Measurements from ENCODE around the gene SRGAP1. TPM values are rescaled to one million over a fixed set of nuclear protein-coding genes. Genes with fewer than 3 reads are reported as not detected.

Gene SRGAP1
- polyA plus RNA-seq, 1 donor from 2014 or later: 4.8 TPM

- Histone ChIP-seq H3K27ac (ENCODE audit: low read length) (no peak overlapping the region), H3K79me2 (replicated peaks; ENCODE audit: insufficient read depth, low read length) (no peaks in the 10 kb centered on the region), H3K27me3 (ENCODE audit: insufficient read depth, low read depth, low read length) (no peaks in the 10 kb centered on the region), H3K4me3 (ENCODE audit: low read length) (no peak overlapping the region), H2AFZ (ENCODE audit: low read depth, low read length) (no peak overlapping the region), H3K9me3 (ENCODE audit: low read length) (no peaks in the 10 kb centered on the region), H3K9me2 (ENCODE audit: insufficient read depth, low read length) (no peaks in the 10 kb centered on the region), H3K9ac (ENCODE audit: low read length) (no peak overlapping the region), H3K36me3 (ENCODE audit: insufficient read depth, low read length) (no peaks in the 10 kb centered on the region), H3F3A (ENCODE audit: insufficient read depth, low read length, poor library complexity, severe bottlenecking) (no peaks in the 10 kb centered on the region), H3K4me2 (ENCODE audit: low read length) (no peak overlapping the region), H4K20me1 (ENCODE audit: insufficient read depth) (no peaks in the 10 kb centered on the region)
- TF ChIP-seq MXI1 (conservative IDR thresholded peaks at IDR 0.05; ENCODE audit: poor library complexity, severe bottlenecking): no peak
- TF ChIP-seq EZH2 (IDR thresholded peaks at IDR 0.05; ENCODE audit: borderline replicate concordance, insufficient read depth, low read length, poor library complexity, severe bottlenecking): no peak
- TF ChIP-seq POLR2AphosphoS5 (IDR thresholded peaks at IDR 0.05): no peak
- TF ChIP-seq EP300 (conservative IDR thresholded peaks at IDR 0.05; ENCODE audit: poor library complexity, severe bottlenecking): no peak
- no peak for TF ChIP-seq SMC3 (conservative IDR thresholded peaks at IDR 0.05; ENCODE audit: poor library complexity)
- TF ChIP-seq RAD21 (conservative IDR thresholded peaks at IDR 0.05): no peak
- TF ChIP-seq, protein P1, sequence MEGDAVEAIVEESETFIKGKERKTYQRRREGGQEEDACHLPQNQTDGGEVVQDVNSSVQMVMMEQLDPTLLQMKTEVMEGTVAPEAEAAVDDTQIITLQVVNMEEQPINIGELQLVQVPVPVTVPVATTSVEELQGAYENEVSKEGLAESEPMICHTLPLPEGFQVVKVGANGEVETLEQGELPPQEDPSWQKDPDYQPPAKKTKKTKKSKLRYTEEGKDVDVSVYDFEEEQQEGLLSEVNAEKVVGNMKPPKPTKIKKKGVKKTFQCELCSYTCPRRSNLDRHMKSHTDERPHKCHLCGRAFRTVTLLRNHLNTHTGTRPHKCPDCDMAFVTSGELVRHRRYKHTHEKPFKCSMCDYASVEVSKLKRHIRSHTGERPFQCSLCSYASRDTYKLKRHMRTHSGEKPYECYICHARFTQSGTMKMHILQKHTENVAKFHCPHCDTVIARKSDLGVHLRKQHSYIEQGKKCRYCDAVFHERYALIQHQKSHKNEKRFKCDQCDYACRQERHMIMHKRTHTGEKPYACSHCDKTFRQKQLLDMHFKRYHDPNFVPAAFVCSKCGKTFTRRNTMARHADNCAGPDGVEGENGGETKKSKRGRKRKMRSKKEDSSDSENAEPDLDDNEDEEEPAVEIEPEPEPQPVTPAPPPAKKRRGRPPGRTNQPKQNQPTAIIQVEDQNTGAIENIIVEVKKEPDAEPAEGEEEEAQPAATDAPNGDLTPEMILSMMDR (IDR thresholded peaks at IDR 0.05; ENCODE audit: poor library complexity, severe bottlenecking): no peak
- TF ChIP-seq, protein P2, sequence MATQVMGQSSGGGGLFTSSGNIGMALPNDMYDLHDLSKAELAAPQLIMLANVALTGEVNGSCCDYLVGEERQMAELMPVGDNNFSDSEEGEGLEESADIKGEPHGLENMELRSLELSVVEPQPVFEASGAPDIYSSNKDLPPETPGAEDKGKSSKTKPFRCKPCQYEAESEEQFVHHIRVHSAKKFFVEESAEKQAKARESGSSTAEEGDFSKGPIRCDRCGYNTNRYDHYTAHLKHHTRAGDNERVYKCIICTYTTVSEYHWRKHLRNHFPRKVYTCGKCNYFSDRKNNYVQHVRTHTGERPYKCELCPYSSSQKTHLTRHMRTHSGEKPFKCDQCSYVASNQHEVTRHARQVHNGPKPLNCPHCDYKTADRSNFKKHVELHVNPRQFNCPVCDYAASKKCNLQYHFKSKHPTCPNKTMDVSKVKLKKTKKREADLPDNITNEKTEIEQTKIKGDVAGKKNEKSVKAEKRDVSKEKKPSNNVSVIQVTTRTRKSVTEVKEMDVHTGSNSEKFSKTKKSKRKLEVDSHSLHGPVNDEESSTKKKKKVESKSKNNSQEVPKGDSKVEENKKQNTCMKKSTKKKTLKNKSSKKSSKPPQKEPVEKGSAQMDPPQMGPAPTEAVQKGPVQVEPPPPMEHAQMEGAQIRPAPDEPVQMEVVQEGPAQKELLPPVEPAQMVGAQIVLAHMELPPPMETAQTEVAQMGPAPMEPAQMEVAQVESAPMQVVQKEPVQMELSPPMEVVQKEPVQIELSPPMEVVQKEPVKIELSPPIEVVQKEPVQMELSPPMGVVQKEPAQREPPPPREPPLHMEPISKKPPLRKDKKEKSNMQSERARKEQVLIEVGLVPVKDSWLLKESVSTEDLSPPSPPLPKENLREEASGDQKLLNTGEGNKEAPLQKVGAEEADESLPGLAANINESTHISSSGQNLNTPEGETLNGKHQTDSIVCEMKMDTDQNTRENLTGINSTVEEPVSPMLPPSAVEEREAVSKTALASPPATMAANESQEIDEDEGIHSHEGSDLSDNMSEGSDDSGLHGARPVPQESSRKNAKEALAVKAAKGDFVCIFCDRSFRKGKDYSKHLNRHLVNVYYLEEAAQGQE (IDR thresholded peaks at IDR 0.05; ENCODE audit: borderline replicate concordance): no peak
- no peak for TF ChIP-seq TAF1 (IDR thresholded peaks at IDR 0.05; ENCODE audit: low read depth)
Measured at GRCh38 chr12:64025174-64025958, 180.9 kb downstream of the SRGAP1 start.

DNA sequence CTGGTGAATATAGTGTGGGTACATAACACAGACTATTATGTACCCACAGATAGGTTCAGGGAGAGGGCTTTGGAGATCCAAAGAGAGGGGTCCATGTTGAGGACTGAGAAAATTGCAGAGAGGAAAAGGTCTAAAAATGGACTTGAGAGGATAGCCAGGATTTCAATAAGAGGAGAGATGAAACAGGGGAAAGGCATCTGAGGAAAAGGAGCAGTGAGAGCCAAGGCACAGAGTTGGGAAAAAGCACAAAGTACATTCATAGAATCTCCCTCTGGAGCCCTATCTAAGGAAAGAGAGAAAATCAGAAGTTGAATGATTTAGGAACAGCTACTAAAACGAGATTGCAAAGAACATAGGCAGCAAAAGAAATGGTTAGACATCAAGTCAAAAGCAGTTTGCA, 182.8 kb downstream of the SRGAP1 start:
- no peak overlapping the region for H2AFZ ChIP-seq (ENCODE audit: low read depth, low read length)
- H3K27ac ChIP-seq (ENCODE audit: low read length): no peak overlapping the region
- H3K4me3 ChIP-seq (ENCODE audit: low read length): no peak overlapping the region
- TF ChIP-seq MXI1 (conservative IDR thresholded peaks at IDR 0.05; ENCODE audit: poor library complexity, severe bottlenecking) (no peak), EZH2 (IDR thresholded peaks at IDR 0.05; ENCODE audit: borderline replicate concordance, insufficient read depth, low read length, poor library complexity, severe bottlenecking) (no peak), RAD21 (conservative IDR thresholded peaks at IDR 0.05) (no peak), SMC3 (conservative IDR thresholded peaks at IDR 0.05; ENCODE audit: poor library complexity) (no peak), EP300 (conservative IDR thresholded peaks at IDR 0.05; ENCODE audit: poor library complexity, severe bottlenecking) (no peak), POLR2AphosphoS5 (IDR thresholded peaks at IDR 0.05) (no peak), TAF1 (IDR thresholded peaks at IDR 0.05; ENCODE audit: low read depth) (no peak)
- TF ChIP-seq, protein P2 (IDR thresholded peaks at IDR 0.05; ENCODE audit: borderline replicate concordance): no peak
- TF ChIP-seq, protein P1 (IDR thresholded peaks at IDR 0.05; ENCODE audit: poor library complexity, severe bottlenecking): no peak
- H4K20me1 ChIP-seq (ENCODE audit: insufficient read depth): no peaks in the 10 kb centered on the region
- H3K9me3 ChIP-seq (ENCODE audit: low read length): no peaks in the 10 kb centered on the region
- no peaks in the 10 kb centered on the region for H3K79me2 ChIP-seq (replicated peaks; ENCODE audit: insufficient read depth, low read length)
- H3K27me3 ChIP-seq (ENCODE audit: insufficient read depth, low read depth, low read length): no peaks in the 10 kb centered on the region
- no peaks in the 10 kb centered on the region for H3K36me3 ChIP-seq (ENCODE audit: insufficient read depth, low read length)
- H3F3A ChIP-seq (ENCODE audit: insufficient read depth, low read length, poor library complexity, severe bottlenecking): no peaks in the 10 kb centered on the region
- H3K9me2 ChIP-seq (ENCODE audit: insufficient read depth, low read length): no peaks in the 10 kb centered on the region
- no peak overlapping the region for H3K4me2 ChIP-seq (ENCODE audit: low read length)
- no peak overlapping the region for H3K9ac ChIP-seq (ENCODE audit: low read length)

Measured in neural cell (in vitro differentiated cells).